ENCODE results near the gene INF2.
"Not testable (repeated sequence)": the region's sequence is repeated elsewhere in the genome, so short reads cannot be mapped to it uniquely, and the experiment has no call there.

Gene INF2

DNA sequence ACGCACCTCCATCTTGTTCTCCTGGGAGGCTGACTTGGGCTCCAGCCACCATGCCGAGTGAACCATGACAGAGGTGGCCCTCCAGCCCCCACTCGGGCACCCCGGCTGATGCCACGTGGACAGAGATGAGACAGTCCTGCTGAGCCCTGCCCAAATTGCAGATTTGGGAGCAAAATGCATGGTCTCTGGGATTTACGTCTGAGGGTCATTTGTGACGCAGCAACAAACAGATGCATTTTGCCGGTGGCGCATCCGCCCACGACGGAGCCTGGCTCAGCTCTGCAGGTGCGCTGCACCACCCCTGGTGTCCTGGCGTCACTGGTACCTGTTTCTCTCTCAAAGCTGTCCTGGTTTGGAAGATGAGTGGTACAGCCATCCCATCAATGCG is 31.1 kb upstream of the INF2 start:
- H3K27ac ChIP-seq = no peak overlapping the region
- no peak for TF ChIP-seq ZFX (IDR thresholded peaks at IDR 0.05; ENCODE audit: borderline replicate concordance)
- TF ChIP-seq CTCF (IDR thresholded peaks at IDR 0.05) = no peak

- no peak for TF ChIP-seq CTCF (IDR thresholded peaks at IDR 0.05)
- TF ChIP-seq ZFX (IDR thresholded peaks at IDR 0.05; ENCODE audit: borderline replicate concordance) = no peak
Measured at GRCh38 chr14:104659146-104659545, 30.3 kb upstream of the INF2 start.

DNA sequence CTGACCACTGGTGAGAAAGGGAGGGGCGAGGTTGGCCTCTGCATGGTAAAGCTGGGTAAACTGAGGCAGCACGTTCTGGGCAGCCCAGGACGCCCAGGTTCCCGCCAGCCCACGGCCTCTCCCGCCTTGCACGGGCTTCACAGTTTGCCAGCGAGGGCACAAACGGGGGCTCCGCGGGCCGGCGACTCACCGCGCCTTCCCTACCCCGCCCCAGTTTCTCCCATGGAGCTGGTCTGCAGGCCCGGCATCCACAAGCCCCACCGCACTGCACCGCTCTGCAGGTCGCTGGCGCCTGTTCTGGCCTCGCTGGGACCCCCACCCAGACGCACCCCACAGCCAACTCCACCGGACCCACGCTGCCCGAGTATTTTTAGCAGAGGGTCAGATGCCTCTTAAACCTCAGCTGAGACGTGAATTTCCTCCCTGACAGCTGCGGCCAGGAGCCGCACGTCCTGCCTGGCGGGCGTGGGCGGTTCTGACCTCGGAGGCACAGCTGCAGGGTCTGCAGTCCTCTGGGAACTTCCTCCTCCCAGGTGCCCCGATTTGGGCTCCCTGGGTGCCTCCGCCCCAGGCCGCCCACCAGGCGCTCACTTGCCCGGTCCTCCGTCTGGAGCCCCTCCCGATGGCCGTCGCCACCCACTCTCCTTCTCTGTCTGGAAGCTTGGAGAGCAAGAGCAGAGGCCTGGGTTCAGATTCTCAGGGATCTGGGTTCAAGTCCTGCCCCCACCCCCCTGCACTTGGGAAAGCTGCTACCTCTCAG is 29.5 kb upstream of the INF2 start:
- TF ChIP-seq ZFX (IDR thresholded peaks at IDR 0.05; ENCODE audit: borderline replicate concordance) (no peak), CTCF (IDR thresholded peaks at IDR 0.05) (no peak)
- no peak overlapping the region for H3K27ac ChIP-seq

More at GRCh38 chr14:104659146-104659545, 30.3 kb upstream of the INF2 start:
- H3K27ac ChIP-seq = no peak overlapping the region

DNA sequence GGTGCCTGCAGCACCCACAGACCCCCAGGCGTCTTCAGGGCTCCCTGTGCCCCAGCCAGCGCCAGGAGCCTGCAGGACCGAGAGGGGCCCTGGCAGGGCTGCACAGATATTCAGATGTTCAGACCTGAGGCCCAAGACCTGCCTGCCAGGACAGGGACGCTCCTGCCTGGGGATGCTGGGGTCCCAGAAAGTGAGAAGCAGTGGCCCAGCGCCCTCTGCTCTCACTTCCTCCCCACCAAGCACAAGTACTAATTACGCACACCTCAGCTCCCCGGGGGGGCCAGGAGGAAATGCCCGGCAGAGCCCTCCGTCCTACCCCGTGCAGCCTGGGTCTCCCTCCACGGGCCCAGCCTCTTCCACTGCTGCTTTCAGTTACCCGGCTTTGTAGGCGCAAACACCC is 28.8 kb upstream of the INF2 start:
- H3K27ac ChIP-seq = no peak overlapping the region
- TF ChIP-seq ZFX (IDR thresholded peaks at IDR 0.05; ENCODE audit: borderline replicate concordance) (no peak), CTCF (IDR thresholded peaks at IDR 0.05) (no peak)

- H3K27ac ChIP-seq = no peak overlapping the region
- TF ChIP-seq ZFX (IDR thresholded peaks at IDR 0.05; ENCODE audit: borderline replicate concordance) = no peak
- TF ChIP-seq CTCF (IDR thresholded peaks at IDR 0.05) = no peak
Measured at GRCh38 chr14:104661086-104661485, 28.3 kb upstream of the INF2 start.

GRCh38 chr14:104661528-104662157 is 27.8 kb upstream of the INF2 start:
- not testable (repeated sequence) for H3K27ac ChIP-seq

GRCh38 chr14:104662472-104662871 is 26.9 kb upstream of the INF2 start:
- H3K27ac ChIP-seq = not testable (repeated sequence)

DNA sequence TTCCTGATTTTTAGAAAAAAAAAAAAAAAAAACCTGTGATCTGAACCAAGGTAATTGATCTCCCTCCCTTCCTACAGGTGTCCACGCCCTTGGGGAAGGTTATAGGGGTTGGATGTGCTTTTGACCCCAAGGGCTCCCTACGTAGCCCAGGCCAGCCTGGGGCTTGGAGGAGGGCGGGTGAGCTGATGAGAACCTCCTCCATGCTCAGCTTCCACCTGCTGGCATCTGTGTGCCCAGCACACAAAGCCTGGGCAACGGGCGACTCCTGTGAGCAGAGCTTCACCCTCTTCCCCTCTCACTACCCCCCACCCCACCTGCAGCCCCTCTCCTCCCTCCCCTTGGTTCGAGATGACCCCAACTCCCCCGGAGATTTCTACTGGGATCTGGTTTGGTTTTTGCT is 25.3 kb upstream of the INF2 start:
- TF ChIP-seq CTCF (IDR thresholded peaks at IDR 0.05) (no peak), ZFX (IDR thresholded peaks at IDR 0.05; ENCODE audit: borderline replicate concordance) (no peak)
- H3K27ac ChIP-seq = no peak overlapping the region
